GM23338 (cell line): ENCODE measurements around the gene VAV3. TPM values are rescaled to one million over a fixed set of nuclear protein-coding genes. Genes with fewer than 3 reads are reported as not detected.

Experiments
- EZH2 ChIP-seq: fragments of 200-600 bp; sonication (generic); IDR thresholded peaks from one replicate; pipeline ENCODE4 v1.8.0; 2017; ENCODE audit warnings: antibody characterized with exemption, mild to moderate bottlenecking, low read depth; ENCODE audit not compliant: unreplicated experiment
- REST ChIP-seq: IDR thresholded peaks from one replicate; pipeline ENCODE4 v1.6.1; 2018; ENCODE audit warnings: antibody characterized with exemption; ENCODE audit not compliant: unreplicated experiment
- STAT1 ChIP-seq: IDR thresholded peaks from one replicate; pipeline ENCODE4 v1.6.1; 2016; ENCODE audit warnings: antibody characterized with exemption; ENCODE audit not compliant: unreplicated experiment
- polyA plus RNA-seq: library from polyadenylated mRNA; unstranded; fragments of >200 nt; fragmentation: Nextera tagmentation; extraction: Ambion mirVana; gene quantifications from 2 replicates; pipeline ENCODE4 v1.2.1, GENCODE V29; 2016
- total RNA-seq: library from RNA; depleted of rRNA; stranded (reverse); fragments of >200 nt; shearing (Covaris generic); gene quantifications from 2 replicates; pipeline ENCODE4 v1.2.3, GENCODE V29; 2014
- TF ChIP-seq, protein P1 (sequence below): fragments of 250-450 bp; sonication (Bioruptor Pico); IDR thresholded peaks from 2 replicates; pipeline ENCODE4 v1.5.0; 2020; ENCODE audit warnings: mild to moderate bottlenecking, moderate library complexity
- TF ChIP-seq, protein P2 (sequence below): IDR thresholded peaks from 2 replicates; pipeline ENCODE4 v1.6.1; 2016; ENCODE audit warnings: antibody characterized with exemption

Gene VAV3
- total and polyA plus RNA-seq, 2 experiments from 2014 or later, result 3.0 to 11.3 TPM

DNA sequence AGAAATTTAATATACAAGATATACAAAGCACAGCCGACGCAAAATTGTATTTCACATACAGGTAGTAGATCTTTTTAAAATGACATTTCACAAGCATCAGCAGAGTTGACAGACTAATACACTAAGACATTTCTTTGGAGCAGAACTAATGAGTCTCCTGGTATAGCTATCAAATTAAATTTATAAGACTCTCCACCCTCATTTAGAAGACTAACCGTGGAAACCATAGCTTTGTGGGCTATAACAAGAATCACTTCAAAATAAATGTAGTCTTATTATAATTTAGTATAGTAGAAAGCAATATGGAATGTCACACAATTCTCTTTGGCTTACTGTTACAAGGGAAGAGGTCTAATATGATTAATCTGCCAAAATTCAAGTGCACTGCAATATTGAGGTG is 204.9 kb downstream of the VAV3 start (continued):
- TF ChIP-seq, protein P1, sequence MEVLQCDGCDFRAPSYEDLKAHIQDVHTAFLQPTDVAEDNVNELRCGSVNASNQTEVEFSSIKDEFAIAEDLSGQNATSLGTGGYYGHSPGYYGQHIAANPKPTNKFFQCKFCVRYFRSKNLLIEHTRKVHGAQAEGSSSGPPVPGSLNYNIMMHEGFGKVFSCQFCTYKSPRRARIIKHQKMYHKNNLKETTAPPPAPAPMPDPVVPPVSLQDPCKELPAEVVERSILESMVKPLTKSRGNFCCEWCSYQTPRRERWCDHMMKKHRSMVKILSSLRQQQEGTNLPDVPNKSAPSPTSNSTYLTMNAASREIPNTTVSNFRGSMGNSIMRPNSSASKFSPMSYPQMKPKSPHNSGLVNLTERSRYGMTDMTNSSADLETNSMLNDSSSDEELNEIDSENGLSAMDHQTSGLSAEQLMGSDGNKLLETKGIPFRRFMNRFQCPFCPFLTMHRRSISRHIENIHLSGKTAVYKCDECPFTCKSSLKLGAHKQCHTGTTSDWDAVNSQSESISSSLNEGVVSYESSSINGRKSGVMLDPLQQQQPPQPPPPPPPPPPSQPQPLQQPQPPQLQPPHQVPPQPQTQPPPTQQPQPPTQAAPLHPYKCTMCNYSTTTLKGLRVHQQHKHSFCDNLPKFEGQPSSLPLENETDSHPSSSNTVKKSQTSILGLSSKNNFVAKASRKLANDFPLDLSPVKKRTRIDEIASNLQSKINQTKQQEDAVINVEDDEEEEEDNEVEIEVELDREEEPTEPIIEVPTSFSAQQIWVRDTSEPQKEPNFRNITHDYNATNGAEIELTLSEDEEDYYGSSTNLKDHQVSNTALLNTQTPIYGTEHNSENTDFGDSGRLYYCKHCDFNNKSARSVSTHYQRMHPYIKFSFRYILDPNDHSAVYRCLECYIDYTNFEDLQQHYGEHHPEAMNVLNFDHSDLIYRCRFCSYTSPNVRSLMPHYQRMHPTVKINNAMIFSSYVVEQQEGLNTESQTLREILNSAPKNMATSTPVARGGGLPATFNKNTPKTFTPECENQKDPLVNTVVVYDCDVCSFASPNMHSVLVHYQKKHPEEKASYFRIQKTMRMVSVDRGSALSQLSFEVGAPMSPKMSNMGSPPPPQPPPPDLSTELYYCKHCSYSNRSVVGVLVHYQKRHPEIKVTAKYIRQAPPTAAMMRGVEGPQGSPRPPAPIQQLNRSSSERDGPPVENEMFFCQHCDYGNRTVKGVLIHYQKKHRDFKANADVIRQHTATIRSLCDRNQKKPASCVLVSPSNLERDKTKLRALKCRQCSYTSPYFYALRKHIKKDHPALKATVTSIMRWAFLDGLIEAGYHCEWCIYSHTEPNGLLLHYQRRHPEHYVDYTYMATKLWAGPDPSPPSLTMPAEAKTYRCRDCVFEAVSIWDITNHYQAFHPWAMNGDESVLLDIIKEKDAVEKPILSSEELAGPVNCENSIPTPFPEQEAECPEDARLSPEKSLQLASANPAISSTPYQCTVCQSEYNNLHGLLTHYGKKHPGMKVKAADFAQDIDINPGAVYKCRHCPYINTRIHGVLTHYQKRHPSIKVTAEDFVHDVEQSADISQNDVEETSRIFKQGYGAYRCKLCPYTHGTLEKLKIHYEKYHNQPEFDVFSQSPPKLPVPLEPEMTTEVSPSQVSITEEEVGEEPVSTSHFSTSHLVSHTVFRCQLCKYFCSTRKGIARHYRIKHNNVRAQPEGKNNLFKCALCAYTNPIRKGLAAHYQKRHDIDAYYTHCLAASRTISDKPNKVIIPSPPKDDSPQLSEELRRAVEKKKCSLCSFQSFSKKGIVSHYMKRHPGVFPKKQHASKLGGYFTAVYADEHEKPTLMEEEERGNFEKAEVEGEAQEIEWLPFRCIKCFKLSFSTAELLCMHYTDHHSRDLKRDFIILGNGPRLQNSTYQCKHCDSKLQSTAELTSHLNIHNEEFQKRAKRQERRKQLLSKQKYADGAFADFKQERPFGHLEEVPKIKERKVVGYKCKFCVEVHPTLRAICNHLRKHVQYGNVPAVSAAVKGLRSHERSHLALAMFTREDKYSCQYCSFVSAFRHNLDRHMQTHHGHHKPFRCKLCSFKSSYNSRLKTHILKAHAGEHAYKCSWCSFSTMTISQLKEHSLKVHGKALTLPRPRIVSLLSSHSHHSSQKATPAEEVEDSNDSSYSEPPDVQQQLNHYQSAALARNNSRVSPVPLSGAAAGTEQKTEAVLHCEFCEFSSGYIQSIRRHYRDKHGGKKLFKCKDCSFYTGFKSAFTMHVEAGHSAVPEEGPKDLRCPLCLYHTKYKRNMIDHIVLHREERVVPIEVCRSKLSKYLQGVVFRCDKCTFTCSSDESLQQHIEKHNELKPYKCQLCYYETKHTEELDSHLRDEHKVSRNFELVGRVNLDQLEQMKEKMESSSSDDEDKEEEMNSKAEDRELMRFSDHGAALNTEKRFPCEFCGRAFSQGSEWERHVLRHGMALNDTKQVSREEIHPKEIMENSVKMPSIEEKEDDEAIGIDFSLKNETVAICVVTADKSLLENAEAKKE (CRISPR knock-in tag), result no peak
- TF ChIP-seq STAT1 (no peak), EZH2 (no peak), REST (no peak)
- TF ChIP-seq, protein P2, sequence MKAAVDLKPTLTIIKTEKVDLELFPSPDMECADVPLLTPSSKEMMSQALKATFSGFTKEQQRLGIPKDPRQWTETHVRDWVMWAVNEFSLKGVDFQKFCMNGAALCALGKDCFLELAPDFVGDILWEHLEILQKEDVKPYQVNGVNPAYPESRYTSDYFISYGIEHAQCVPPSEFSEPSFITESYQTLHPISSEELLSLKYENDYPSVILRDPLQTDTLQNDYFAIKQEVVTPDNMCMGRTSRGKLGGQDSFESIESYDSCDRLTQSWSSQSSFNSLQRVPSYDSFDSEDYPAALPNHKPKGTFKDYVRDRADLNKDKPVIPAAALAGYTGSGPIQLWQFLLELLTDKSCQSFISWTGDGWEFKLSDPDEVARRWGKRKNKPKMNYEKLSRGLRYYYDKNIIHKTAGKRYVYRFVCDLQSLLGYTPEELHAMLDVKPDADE, result no peak
